Nephron (organoid): ENCODE measurements around the gene HSDL1.
A peak's percentile ranks its signal among the peaks of the same experiment; 100 is the strongest.

ENCODE experiments used
- H3K27ac Mint-ChIP-seq, 3 experiments: 2 replicates each; pipeline ENCODE4 v1.8.0; 2020; ENCODE audit warnings: mixed read lengths in 3 of 3, mild to moderate bottlenecking in 2 of 3, moderate library complexity in 1 of 3
- H3K27me3 Mint-ChIP-seq: 2 replicates; pipeline ENCODE4 v1.8.0; 2021; ENCODE audit warnings: low read depth, mild to moderate bottlenecking, moderate library complexity, mixed read lengths
- H3K36me3 Mint-ChIP-seq: 2 replicates; pipeline ENCODE4 v1.8.0; 2020; ENCODE audit warnings: low read depth, mixed read lengths
- H3K4me1 Mint-ChIP-seq: 2 replicates; pipeline ENCODE4 v1.8.0; 2020; ENCODE audit warnings: mixed read lengths
- H3K4me3 Mint-ChIP-seq, 3 experiments: 2 replicates each; pipeline ENCODE4 v1.8.0; 2020; ENCODE audit warnings: mild to moderate bottlenecking in 3 of 3, mixed read lengths in 3 of 3, moderate library complexity in 2 of 3
- H3K9me3 Mint-ChIP-seq: 2 replicates; pipeline ENCODE4 v1.8.0; 2020; ENCODE audit warnings: mixed read lengths
- CTCF ChIP-seq, 3 experiments: fragments of 200-600 bp; sonication (generic); IDR thresholded peaks; one replicate each; pipeline ENCODE4 v1.5.0; 2021; ENCODE audit warnings: antibody characterized with exemption in 3 of 3; ENCODE audit not compliant: unreplicated experiment in 3 of 3

The HSDL1 gene

DNA sequence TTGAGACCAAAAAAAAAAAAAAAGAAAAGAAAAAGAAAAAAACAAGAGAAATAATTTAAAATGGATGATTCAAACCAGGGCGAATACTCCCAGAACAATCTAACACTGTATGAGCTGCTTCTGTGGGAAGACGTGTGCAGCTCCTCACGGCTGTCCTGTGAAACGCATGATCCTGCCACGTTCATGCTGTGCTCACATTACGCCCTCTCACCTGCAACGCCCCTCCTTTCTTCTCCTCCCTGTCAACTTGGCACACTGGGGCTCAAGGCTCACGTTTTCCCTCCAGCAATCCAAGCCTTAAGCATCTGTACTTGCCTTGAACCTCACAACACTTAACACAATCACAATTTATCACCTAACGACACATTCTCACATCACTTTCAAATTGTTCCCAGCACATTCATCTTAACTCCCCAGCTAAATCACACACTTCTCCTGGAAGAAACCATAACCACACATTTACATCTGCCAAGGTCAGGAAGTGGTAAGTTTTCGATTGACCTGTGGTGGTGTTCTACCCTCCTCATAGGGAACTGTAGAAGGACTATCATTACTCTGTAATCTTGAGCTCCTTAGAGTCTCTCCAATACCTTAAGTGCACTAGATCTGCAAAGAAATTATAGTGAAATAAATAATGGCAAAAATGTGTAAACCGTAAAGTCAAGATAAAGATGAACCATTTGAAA is 57.4 kb downstream of the HSDL1 start:
- H3K36me3 Mint-ChIP-seq: peaks cover 63% of the 10 kb centered on the region
- no peaks in the 10 kb centered on the region for H3K27me3 Mint-ChIP-seq
- no peak overlapping the region for H3K4me3 Mint-ChIP-seq
- no peak overlapping the region for H3K27ac Mint-ChIP-seq
- TF ChIP-seq CTCF (IDR thresholded peaks at IDR 0.05; ENCODE audit: unreplicated experiment in 3 of 3): no peak
- no peaks in the 10 kb centered on the region for H3K9me3 Mint-ChIP-seq
- no peaks in the 10 kb centered on the region for H3K4me1 Mint-ChIP-seq

GRCh38 chr16:84087001-84087400 is 58.0 kb downstream of the HSDL1 start:
- no peak for TF ChIP-seq CTCF (IDR thresholded peaks at IDR 0.05; ENCODE audit: unreplicated experiment in 3 of 3)
- Mint-ChIP-seq H3K4me3 (no peak overlapping the region), H3K4me1 (no peaks in the 10 kb centered on the region), H3K27ac (no peak overlapping the region), H3K36me3 (peaks cover 63% of the 10 kb centered on the region), H3K27me3 (no peaks in the 10 kb centered on the region), H3K9me3 (no peaks in the 10 kb centered on the region)

GRCh38 chr16:84086341-84086740 is 58.6 kb downstream of the HSDL1 start:
- H3K9me3 Mint-ChIP-seq: no peaks in the 10 kb centered on the region
- no peak overlapping the region for H3K4me3 Mint-ChIP-seq
- TF ChIP-seq CTCF (IDR thresholded peaks at IDR 0.05; ENCODE audit: unreplicated experiment in 3 of 3): no peak
- peaks cover 63% of the 10 kb centered on the region for H3K36me3 Mint-ChIP-seq
- no peaks in the 10 kb centered on the region for H3K27me3 Mint-ChIP-seq
- H3K4me1 Mint-ChIP-seq: no peaks in the 10 kb centered on the region
- no peak overlapping the region for H3K27ac Mint-ChIP-seq

GRCh38 chr16:84085773-84086172 is 59.2 kb downstream of the HSDL1 start:
- no peak overlapping the region for H3K4me3 Mint-ChIP-seq
- TF ChIP-seq CTCF (IDR thresholded peaks at IDR 0.05; ENCODE audit: unreplicated experiment in 3 of 3): no peak
- no peaks in the 10 kb centered on the region for H3K9me3 Mint-ChIP-seq
- H3K27me3 Mint-ChIP-seq: no peaks in the 10 kb centered on the region
- no peaks in the 10 kb centered on the region for H3K4me1 Mint-ChIP-seq
- H3K27ac Mint-ChIP-seq: no peak overlapping the region
- H3K36me3 Mint-ChIP-seq: peaks cover 63% of the 10 kb centered on the region

DNA sequence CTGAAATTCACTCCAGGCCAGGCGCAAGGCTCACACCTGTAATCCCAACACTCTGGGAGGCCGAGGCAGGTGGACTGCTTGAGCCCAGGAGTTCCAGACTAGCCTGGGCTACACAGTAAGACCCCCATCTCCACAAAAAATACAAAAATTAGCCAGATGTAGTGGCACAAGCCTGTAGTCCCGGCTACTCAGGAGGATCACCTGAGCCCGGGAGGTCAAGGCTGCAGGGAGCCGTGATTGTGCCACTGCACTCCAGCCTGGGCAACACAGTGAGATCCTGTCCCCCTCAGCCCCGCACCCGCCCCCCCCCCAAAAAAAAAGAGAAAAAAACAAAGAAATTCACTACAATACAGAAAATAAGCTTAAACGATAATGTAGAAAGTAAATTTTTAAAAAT is 59.7 kb downstream of the HSDL1 start:
- peaks cover 65% of the 10 kb centered on the region for H3K36me3 Mint-ChIP-seq
- no peaks in the 10 kb centered on the region for H3K27me3 Mint-ChIP-seq
- no peak for TF ChIP-seq CTCF (IDR thresholded peaks at IDR 0.05; ENCODE audit: unreplicated experiment in 3 of 3)
- H3K9me3 Mint-ChIP-seq: no peaks in the 10 kb centered on the region
- H3K4me3 Mint-ChIP-seq: no peak overlapping the region
- H3K27ac Mint-ChIP-seq: no peak overlapping the region
- no peaks in the 10 kb centered on the region for H3K4me1 Mint-ChIP-seq

- H3K9me3 Mint-ChIP-seq: no peaks in the 10 kb centered on the region
- H3K27ac Mint-ChIP-seq: no peak overlapping the region
- no peaks in the 10 kb centered on the region for H3K27me3 Mint-ChIP-seq
- H3K4me3 Mint-ChIP-seq: no peak overlapping the region
- TF ChIP-seq CTCF (IDR thresholded peaks at IDR 0.05; ENCODE audit: unreplicated experiment in 3 of 3): peak; percentile 66 to 72 (median 70)
- no peaks in the 10 kb centered on the region for H3K4me1 Mint-ChIP-seq
- H3K36me3 Mint-ChIP-seq: peaks cover 67% of the 10 kb centered on the region
Measured at GRCh38 chr16:84084570-84085270, 60.3 kb downstream of the HSDL1 start.
